SJSA1 (cell line): ENCODE results near the gene LLGL2. TPM values are rescaled to one million over a fixed set of nuclear protein-coding genes. Genes with fewer than 3 reads are reported as not detected.
"Not testable (repeated sequence)": the region's sequence is repeated elsewhere in the genome, so short reads cannot be mapped to it uniquely, and the experiment has no call there.

Source experiments
- DNase-seq, 2 experiments: peaks; one replicate each; pipeline ENCODE4 v3.0.0-alpha.2; 2015 to 2020; ENCODE audit warnings: low spot score in 2 of 2, low read depth in 1 of 2
- H3K27ac ChIP-seq: fragments of 250-450 bp; sonication (Bioruptor Pico); 2 replicates; pipeline ENCODE4 v1.5.1; 2020; ENCODE audit warnings: mild to moderate bottlenecking, moderate library complexity
- H3K27me3 ChIP-seq: fragments of 250-450 bp; sonication (Bioruptor Pico); replicated peaks from 2 replicates; pipeline ENCODE4 v1.5.1; 2020; ENCODE audit warnings: mild to moderate bottlenecking, moderate library complexity
- H3K36me3 ChIP-seq: fragments of 250-450 bp; sonication (Bioruptor Pico); 2 replicates; pipeline ENCODE4 v1.5.1; 2020; ENCODE audit warnings: mild to moderate bottlenecking
- H3K4me1 ChIP-seq: fragments of 250-450 bp; sonication (Bioruptor Pico); replicated peaks from 2 replicates; pipeline ENCODE4 v1.6.1; 2021; ENCODE audit warnings: mild to moderate bottlenecking
- H3K4me3 ChIP-seq: fragments of 250-450 bp; sonication (Bioruptor Pico); 2 replicates; pipeline ENCODE4 v1.5.1; 2020; ENCODE audit warnings: mild to moderate bottlenecking
- H3K9me3 ChIP-seq: fragments of 250-450 bp; sonication (Bioruptor Pico); replicated peaks from 2 replicates; pipeline ENCODE4 v1.5.1; 2020; ENCODE audit warnings: mild to moderate bottlenecking
- total RNA-seq: library from RNA; depleted of rRNA; stranded (reverse); fragments of >200 nt; shearing (Covaris generic); gene quantifications from 2 replicates; pipeline ENCODE4 v1.2.3, GENCODE V29; 2014; rRNA removed

Gene LLGL2, protein sequence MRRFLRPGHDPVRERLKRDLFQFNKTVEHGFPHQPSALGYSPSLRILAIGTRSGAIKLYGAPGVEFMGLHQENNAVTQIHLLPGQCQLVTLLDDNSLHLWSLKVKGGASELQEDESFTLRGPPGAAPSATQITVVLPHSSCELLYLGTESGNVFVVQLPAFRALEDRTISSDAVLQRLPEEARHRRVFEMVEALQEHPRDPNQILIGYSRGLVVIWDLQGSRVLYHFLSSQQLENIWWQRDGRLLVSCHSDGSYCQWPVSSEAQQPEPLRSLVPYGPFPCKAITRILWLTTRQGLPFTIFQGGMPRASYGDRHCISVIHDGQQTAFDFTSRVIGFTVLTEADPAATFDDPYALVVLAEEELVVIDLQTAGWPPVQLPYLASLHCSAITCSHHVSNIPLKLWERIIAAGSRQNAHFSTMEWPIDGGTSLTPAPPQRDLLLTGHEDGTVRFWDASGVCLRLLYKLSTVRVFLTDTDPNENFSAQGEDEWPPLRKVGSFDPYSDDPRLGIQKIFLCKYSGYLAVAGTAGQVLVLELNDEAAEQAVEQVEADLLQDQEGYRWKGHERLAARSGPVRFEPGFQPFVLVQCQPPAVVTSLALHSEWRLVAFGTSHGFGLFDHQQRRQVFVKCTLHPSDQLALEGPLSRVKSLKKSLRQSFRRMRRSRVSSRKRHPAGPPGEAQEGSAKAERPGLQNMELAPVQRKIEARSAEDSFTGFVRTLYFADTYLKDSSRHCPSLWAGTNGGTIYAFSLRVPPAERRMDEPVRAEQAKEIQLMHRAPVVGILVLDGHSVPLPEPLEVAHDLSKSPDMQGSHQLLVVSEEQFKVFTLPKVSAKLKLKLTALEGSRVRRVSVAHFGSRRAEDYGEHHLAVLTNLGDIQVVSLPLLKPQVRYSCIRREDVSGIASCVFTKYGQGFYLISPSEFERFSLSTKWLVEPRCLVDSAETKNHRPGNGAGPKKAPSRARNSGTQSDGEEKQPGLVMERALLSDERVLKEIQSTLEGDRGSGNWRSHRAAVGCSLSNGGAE
- 5.8 and 6.6 TPM in 2 replicates for total RNA-seq

DNA sequence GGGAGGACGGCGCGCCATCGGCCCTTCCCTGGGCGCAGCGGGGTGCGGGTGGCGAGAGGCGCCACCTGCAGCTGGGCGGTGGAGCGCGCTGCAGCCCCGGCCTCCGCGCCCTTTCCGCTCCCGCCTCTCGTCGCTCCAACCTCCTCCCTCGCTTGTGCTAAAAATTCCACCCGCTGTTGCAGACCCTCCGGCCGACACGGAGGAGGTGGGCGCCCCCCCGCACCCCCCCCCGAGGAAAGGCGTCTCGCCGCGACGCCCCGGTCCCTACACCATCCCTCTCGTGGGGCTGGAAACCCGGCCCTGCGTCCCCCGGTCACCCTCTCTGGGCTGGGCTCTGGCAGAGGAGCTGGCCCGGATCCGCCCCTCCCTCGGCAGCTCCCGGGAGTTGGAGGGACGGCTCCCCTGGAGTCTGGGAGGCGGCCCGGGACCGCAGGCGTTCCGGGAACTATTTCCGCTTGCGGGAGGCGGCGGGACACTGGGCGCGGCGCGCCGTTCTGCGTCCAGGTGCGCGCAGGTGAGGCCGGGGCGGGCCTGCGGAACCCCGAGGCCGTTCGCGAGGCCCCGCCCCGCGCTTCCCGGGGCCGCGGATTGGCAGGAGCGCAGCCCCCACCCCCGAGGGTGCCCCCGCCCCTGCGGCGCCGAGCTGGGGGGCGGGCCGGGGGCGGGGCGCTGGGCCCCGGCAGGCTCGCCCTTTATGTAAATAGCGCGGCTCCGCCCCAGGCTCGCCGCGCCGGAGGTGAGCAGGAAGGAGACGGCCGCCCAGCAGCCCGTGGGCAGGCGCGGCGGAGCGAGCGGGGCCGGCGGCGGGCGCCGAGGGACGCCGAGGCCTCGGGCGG, at the start of gene LLGL2:
Gene LLGL2 (plus strand): TSS at position 728 of the 836 bp plus-strand sequence. CDS start 17,730 bp downstream, outside the sequence.
- Histone ChIP-seq H3K36me3 (peaks cover 33% of the 10 kb centered on the region), H3K4me3 (peak within 1 kb of the TSS; percentile 48), H3K4me1 (peaks cover 13% of the 10 kb centered on the region), H3K27ac (no peak within 1 kb of the TSS), H3K9me3 (0 out of 2 replicates have a peak, but pooled peaks cover 6% of the 10 kb centered on the region), H3K27me3 (peaks cover 11% of the 10 kb centered on the region)
- peak in 1 of 2 experiments; percentile 51 for DNase-seq

DNA sequence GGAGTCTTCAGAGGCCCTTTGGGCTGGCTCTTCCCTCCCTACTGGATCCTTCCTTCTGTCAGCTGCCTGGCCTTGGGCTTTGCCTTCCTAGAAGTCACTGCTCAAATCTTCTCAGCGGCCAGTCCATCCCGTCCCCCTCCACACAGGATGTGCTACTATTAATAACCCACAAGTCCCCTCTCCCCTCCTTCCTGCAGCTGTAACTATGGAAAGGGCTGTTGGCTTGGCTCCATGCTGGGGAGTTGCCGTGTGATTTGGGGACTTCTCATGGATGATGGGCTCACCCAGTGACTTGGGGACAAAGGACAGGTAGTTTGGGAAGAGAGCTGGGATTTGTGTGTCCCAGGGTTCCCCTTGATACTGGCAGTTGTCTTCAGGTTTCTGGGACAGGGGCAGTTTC, 49.6 kb upstream of the LLGL2 start:
- no peaks in the 10 kb centered on the region for H3K27me3 ChIP-seq
- H3K4me3 ChIP-seq, result no peak overlapping the region
- no peak overlapping the region for H3K27ac ChIP-seq
- H3K9me3 ChIP-seq, result no peaks in the 10 kb centered on the region
- H3K4me1 ChIP-seq, result no peaks in the 10 kb centered on the region
- DNase-seq, result no peak
- H3K36me3 ChIP-seq, result peaks cover 53% of the 10 kb centered on the region

DNA sequence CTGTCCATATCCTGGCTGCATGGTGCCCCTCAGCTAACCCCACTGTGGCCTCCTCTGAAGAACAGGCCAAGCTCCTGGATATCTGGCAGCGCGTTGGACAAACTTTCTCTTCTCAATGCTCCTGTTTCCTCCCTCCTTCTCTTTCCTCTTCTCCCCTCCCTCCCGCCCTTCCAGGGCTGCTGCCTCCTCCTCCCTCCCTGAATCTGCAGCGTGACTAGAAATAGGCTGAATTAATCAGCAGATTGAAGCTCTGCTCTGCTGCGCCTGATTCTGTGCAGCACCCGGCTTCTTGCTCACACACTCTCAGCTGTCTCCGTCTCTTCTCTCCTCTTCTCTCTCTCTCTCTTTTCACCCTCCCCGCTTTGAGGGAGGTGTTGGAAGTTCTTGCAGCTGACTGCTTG, 49.2 kb upstream of the LLGL2 start:
- DNase-seq, result no peak
- Histone ChIP-seq H3K27me3 (no peaks in the 10 kb centered on the region), H3K4me3 (no peak overlapping the region), H3K36me3 (peaks cover 53% of the 10 kb centered on the region), H3K27ac (no peak overlapping the region), H3K4me1 (peaks cover under 1% of the 10 kb centered on the region), H3K9me3 (no peaks in the 10 kb centered on the region)

DNA sequence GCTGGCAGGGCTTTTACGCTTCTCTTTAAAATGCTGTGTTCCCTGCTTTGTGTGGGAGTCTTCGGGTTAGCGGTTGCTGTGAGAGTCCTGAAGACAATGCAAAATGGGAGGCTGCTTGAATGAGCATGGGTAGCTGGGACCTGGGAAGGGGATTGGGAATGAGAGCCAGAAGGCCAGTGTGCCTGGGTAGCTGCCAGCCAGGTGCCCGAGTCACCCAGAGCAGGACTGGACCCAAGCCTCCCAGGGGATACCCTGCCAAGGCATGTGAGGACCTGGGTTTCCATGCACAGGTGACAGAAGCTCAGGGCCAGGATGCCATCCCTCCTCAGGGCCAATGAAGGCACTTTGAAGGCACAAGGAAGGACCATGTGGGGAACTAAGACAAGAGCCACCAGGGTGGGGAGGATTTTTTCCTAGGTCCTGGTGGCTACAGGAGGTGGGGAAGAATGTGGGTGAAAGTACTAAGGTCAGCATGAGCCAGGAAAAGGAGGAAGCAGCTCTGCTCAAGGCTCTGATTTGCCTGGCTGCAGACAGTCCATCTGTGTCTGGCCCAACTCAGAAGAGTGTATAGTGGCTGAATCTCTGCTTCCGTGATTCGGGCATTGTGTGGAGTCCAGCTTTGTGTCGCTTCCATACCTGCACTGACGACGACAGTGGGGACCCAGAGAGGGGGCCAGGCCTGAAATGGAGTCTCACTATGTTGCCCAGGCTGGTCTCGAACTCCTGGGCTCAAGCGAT, 48.6 kb upstream of the LLGL2 start:
- Histone ChIP-seq H3K4me1 (peaks cover 7% of the 10 kb centered on the region), H3K9me3 (no peaks in the 10 kb centered on the region), H3K4me3 (no peak overlapping the region), H3K27me3 (no peaks in the 10 kb centered on the region), H3K36me3 (peaks cover 50% of the 10 kb centered on the region), H3K27ac (no peak overlapping the region)
- no peak for DNase-seq

DNA sequence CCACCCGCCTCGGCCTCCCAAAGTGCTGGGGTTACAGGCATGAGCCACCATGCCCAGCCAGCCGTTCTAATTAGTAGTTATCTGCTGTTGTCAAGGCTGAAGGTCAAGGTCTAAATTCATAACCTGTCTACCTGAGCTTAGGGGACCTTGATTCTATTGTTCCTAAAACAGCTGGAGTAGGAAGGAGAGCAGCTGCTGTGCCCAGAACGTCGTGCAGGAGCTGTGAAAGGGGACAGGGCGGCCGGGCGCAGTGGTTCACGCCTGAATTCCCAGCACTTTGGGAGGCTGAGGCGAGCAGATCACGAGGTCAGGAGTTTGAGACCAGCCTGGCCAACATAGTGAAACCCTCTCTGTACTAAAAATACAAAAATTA, 48.0 kb upstream of the LLGL2 start:
- H3K4me3 ChIP-seq, H3K9me3 ChIP-seq, H3K4me1 ChIP-seq, H3K27ac ChIP-seq, H3K27me3 ChIP-seq, DNase-seq: not testable (repeated sequence)
- peaks cover 45% of the 10 kb centered on the region for H3K36me3 ChIP-seq

DNA sequence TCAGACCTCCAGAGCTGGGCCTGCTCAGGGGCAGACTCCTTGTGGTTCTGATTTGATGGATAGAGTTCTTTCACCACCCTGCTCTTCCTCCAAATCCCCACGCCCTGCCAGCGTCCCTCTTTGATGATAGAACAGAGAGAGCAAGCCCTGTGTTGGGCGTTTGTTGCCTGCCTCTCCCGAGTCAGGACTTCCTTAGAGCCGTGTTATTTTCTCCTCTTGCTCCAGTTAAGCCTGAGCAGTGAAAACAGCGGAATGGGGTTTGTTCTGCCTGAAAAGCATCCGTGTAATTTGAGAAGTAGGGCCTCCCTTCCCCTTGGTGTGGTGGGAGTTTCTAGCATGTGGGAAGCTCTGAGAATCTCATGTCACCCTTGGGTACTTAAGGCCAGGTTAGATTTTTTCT, 47.0 kb upstream of the LLGL2 start:
- Histone ChIP-seq H3K9me3 (no peaks in the 10 kb centered on the region), H3K4me1 (peaks cover 9% of the 10 kb centered on the region), H3K36me3 (peaks cover 42% of the 10 kb centered on the region), H3K4me3 (no peak overlapping the region), H3K27ac (no peak overlapping the region), H3K27me3 (no peaks in the 10 kb centered on the region)
- DNase-seq, result no peak

DNA sequence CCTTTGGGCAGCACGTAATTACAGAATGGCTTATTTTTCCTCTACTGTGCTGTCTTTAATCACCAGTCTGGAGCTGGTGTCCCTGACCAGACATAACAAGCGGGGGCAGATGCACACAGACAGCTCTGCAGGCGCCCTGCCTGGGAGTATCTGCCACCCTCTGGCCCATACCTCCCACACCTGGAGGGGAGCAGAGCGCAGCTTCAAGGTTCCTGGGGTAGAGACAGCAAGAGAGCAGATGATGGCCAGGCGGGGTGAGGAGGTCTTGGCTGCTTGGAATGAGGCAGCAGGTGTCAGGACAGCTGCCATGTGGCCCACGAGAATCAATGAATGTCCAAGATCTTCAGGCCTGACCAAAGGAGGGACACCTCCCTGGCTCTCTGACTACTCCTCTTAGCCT, 45.2 kb upstream of the LLGL2 start:
- Histone ChIP-seq H3K27ac (no peak overlapping the region), H3K27me3 (no peaks in the 10 kb centered on the region), H3K4me3 (no peak overlapping the region), H3K36me3 (peaks cover 28% of the 10 kb centered on the region), H3K9me3 (no peaks in the 10 kb centered on the region), H3K4me1 (peaks cover 9% of the 10 kb centered on the region)
- DNase-seq, result no peak

DNA sequence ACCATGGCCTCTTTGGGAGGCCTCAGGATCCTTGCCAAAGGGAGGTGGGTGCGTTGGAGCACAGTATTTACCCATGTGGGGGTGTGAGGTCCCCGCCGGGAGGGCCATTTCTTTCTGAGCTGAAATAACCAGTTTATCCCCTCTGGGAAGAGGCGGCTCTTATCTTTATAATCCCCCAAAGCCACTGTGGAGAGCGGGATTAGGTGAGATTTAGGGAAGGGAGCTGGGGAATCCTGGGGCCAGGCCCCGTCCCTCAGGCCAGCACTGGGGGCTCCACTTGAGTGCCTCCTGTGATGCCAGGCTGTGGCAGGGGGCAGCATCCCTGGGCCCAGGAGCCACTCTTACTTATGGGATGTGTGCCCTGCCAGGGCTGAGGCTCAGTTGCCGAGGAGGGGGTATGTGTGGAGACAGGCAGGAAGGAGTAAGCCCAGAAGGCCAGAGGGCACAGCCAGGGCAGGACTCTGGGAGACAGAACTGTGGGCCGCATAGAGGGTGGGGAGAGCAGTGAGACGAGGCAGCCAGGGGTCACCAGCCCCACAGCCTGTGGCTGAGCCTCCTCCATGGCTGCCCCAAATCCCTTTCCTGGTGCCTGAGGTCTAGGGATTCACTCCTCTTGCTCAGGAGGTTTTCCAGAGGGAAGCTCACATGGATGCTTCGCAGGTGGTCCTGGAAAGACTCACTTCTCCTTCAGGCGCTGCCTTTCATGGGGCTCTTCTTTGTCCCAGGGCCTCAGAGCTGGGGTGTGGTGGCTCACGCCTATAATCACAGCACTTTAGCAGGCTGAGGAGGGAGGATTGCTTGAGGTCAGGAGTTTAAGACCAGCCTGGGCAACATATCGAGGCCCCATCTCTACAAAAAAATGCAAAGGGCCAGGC, 44.1 kb upstream of the LLGL2 start:
- no peaks in the 10 kb centered on the region for H3K9me3 ChIP-seq
- peak; percentile 32 to 45 for DNase-seq
- peaks cover 11% of the 10 kb centered on the region for H3K4me1 ChIP-seq
- H3K27ac ChIP-seq, result no peak overlapping the region
- H3K4me3 ChIP-seq, result no peak overlapping the region
- H3K27me3 ChIP-seq, result no peaks in the 10 kb centered on the region
- peaks cover 24% of the 10 kb centered on the region for H3K36me3 ChIP-seq

DNA sequence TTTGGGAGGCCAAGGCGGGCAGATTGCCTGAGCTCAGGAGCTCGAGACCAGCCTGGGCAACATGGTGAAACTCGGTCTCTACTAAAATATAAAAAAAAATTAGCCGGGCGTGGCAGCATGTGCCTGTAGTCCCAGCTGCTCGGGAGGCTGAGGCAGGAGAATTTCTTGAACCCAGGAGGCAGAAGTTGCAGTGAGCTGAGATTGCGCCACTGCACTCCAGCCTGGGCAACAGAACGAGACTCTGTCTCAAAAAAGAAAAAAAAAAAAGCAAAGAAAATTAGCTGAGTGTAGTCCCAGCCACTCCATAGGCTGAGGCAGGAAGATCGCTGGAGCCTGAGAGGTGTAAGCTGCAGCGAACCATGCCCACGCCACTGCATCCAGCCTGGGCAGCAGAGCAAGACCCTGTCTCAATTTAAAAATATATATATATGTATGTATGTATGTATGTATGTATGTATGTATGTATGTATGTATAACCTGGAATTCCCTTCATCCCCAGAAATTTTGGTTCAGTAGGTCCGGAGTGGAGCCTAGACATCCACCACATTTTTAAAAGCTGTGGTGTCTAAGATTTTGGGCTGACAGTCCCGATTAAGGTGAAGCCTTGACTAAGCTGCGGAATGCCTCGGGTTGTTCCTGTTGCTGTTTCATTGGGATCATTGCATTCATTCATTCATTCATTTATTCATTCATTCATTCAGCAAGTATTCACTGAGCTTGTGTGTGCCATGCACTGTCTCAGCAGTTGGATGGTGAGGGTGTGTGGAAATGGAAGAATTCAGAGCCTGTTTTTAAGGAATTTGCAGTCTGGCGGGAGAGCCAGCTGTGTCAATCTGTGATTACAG, 43.2 kb upstream of the LLGL2 start:
- H3K4me3 ChIP-seq, result no peak overlapping the region
- peaks cover 18% of the 10 kb centered on the region for H3K36me3 ChIP-seq
- H3K27me3 ChIP-seq, result no peaks in the 10 kb centered on the region
- peaks cover 17% of the 10 kb centered on the region for H3K4me1 ChIP-seq
- no peak for DNase-seq
- no peaks in the 10 kb centered on the region for H3K9me3 ChIP-seq
- no peak overlapping the region for H3K27ac ChIP-seq

DNA sequence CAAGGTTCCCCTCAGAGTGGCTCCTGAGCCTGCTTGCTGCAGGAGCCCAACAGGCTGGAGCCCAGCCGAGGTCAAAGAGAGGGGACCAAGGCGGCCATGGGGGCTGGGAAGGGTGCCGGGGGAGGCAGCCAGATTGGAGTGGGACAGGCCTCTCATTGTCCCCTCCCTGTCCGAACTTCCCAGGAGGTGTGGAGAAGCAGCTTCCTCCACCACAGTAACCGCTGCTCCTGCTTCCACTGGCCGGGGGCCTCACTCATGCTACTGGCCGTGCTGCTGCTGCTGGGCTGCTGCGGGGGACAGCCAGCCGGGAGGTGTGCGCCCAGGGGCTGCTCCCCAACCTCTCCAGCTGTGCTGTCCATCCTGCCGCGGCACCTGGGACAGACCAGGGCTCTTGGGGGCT, 39.8 kb upstream of the LLGL2 start:
- H3K4me3 ChIP-seq, result no peak overlapping the region
- no peaks in the 10 kb centered on the region for H3K27me3 ChIP-seq
- peaks cover 24% of the 10 kb centered on the region for H3K4me1 ChIP-seq
- peaks cover 36% of the 10 kb centered on the region for H3K36me3 ChIP-seq
- no peak overlapping the region for H3K27ac ChIP-seq
- no peaks in the 10 kb centered on the region for H3K9me3 ChIP-seq
- DNase-seq, result no peak

DNA sequence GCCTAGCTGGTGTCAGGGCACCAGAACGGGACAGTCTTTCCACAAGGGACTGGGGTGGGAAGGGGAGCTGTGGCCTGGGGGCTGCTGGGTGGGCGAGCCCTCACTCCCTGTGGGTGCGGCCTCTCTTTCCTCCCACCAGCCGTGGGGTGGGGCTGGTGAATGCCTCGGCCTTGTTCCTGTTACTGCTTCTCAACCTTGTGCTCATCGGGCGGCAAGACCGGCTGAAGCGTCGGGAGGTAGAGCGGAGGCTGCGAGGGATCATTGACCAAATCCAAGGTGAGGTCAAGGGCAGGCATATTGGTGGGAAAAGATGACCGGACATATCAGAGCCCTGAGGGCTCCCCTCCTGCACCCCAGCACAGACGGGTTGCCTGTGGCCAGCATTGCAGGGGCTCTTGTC, 39.3 kb upstream of the LLGL2 start:
- H3K4me3 ChIP-seq, result no peak overlapping the region
- peaks cover 41% of the 10 kb centered on the region for H3K36me3 ChIP-seq
- H3K9me3 ChIP-seq, result no peaks in the 10 kb centered on the region
- H3K4me1 ChIP-seq, result peaks cover 24% of the 10 kb centered on the region
- no peaks in the 10 kb centered on the region for H3K27me3 ChIP-seq
- DNase-seq, result no peak
- H3K27ac ChIP-seq, result no peak overlapping the region
